GM06990 (cell line): ENCODE data around the gene HOXC5.
A peak's percentile ranks its signal among the peaks of the same experiment; 100 is the strongest.

Experiments used
- DNase-seq: peaks from one replicate; pipeline ENCODE4 v3.0.0-alpha.2; 2011; ENCODE audit not compliant: insufficient read length; ENCODE audit errors: extremely low read depth
- H3K27me3 ChIP-seq: replicated peaks from 2 replicates; pipeline ENCODE4 v1.6.0; 2011; ENCODE audit warnings: low read length; ENCODE audit not compliant: control insufficient read depth, insufficient read depth
- H3K36me3 ChIP-seq: 2 replicates; pipeline ENCODE4 v1.5.1; 2011; ENCODE audit warnings: low read length; ENCODE audit not compliant: control insufficient read depth, insufficient read depth
- H3K4me3 ChIP-seq: replicated peaks from 2 replicates; pipeline ENCODE4 v1.5.1; 2011; ENCODE audit warnings: low read depth, mild to moderate bottlenecking, control low read depth, low read length
- TF ChIP-seq, protein P1 (sequence below): IDR thresholded peaks from 2 replicates; pipeline ENCODE4 v1.5.1; 2011; ENCODE audit warnings: low read length, control low read depth, mild to moderate bottlenecking, inconsistent platforms; ENCODE audit not compliant: insufficient read depth, poor library complexity, severe bottlenecking

HOXC5 gene

GRCh38 chr12:54053003-54053750 lies 20.3 kb downstream of the HOXC5 start:
- TF ChIP-seq, protein P1, sequence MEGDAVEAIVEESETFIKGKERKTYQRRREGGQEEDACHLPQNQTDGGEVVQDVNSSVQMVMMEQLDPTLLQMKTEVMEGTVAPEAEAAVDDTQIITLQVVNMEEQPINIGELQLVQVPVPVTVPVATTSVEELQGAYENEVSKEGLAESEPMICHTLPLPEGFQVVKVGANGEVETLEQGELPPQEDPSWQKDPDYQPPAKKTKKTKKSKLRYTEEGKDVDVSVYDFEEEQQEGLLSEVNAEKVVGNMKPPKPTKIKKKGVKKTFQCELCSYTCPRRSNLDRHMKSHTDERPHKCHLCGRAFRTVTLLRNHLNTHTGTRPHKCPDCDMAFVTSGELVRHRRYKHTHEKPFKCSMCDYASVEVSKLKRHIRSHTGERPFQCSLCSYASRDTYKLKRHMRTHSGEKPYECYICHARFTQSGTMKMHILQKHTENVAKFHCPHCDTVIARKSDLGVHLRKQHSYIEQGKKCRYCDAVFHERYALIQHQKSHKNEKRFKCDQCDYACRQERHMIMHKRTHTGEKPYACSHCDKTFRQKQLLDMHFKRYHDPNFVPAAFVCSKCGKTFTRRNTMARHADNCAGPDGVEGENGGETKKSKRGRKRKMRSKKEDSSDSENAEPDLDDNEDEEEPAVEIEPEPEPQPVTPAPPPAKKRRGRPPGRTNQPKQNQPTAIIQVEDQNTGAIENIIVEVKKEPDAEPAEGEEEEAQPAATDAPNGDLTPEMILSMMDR, result no peak
- Histone ChIP-seq H3K27me3 (no peaks in the 10 kb centered on the region), H3K36me3 (no peaks in the 10 kb centered on the region), H3K4me3 (peak overlapping the region; percentile 84)
- DNase-seq, result peak; percentile 84

- H3K27me3 ChIP-seq, result no peaks in the 10 kb centered on the region
- TF ChIP-seq, protein P1, result no peak
- DNase-seq, result no peak
These were observed 21.2 kb downstream of the HOXC5 start, which contains the start of gene HOXC4 for GRCh38 chr12:54053751-54054741. Gene HOXC4 (plus strand): TSS chr12:54053835. CDS start chr12:54053923, 88 bp downstream.

GRCh38 chr12:54054742-54055194 lies 21.9 kb downstream of the HOXC5 start:
- peak overlapping the region; percentile 84 for H3K4me3 ChIP-seq
- H3K36me3 ChIP-seq, result no peaks in the 10 kb centered on the region
- TF ChIP-seq, protein P1, result no peak
- H3K27me3 ChIP-seq, result no peaks in the 10 kb centered on the region
- DNase-seq, result no peak

More at GRCh38 chr12:54053751-54054741, 21.2 kb downstream of the HOXC5 start, which contains the start of gene HOXC4:
- Histone ChIP-seq H3K36me3 (no peaks in the 10 kb centered on the region), H3K4me3 (peak within 1 kb of the TSS; percentile 84)

- no peak for DNase-seq
- no peaks in the 10 kb centered on the region for H3K36me3 ChIP-seq
- H3K27me3 ChIP-seq, result no peaks in the 10 kb centered on the region
- TF ChIP-seq, protein P1, result no peak
- H3K4me3 ChIP-seq, result no peak overlapping the region
These were observed 22.7 kb downstream of the HOXC5 start for GRCh38 chr12:54055552-54055951.

DNA sequence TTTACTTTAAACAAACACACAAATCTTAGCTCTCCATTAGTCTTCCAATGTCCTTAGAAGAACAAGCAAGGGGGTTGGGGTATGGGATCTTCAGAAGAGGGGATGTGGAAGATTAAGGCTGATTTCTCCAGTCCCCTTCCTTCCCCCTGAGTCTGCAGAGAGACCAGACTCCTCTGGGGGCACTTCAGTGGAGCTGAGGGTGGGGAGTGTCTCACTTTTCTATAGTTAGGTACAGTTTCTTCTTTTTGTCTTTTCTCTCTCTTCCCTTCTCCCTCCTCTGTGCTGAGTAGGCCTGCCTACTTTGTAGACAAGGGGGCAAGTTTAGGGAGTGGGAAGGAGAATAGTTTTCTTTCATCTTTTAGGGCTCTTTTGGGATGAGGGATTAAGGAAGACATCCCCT lies 23.3 kb downstream of the HOXC5 start:
- no peak for DNase-seq
- H3K4me3 ChIP-seq, result no peak overlapping the region
- TF ChIP-seq, protein P1, result no peak
- H3K36me3 ChIP-seq, result no peaks in the 10 kb centered on the region
- H3K27me3 ChIP-seq, result no peaks in the 10 kb centered on the region
